ENCODE data around the gene CD55. TPM values are rescaled to one million over a fixed set of nuclear protein-coding genes. Genes with fewer than 3 reads are reported as not detected.

Gene CD55
- total and polyA plus RNA-seq, 8 donors = 8.1 to 168 (median 25.6) TPM

GRCh38 chr1:207362962-207363860 is 41.7 kb downstream of the CD55 start:
- Histone ChIP-seq H3K27ac (no peak overlapping the region), H3K36me3 (peaks cover 0 to 51% (median 26%) of the 10 kb centered on the region in 4 donors), H3K27me3 (no peaks in the 10 kb centered on the region), H3K4me3 (no peak overlapping the region), H3K9me3 (no peaks in the 10 kb centered on the region), H3K4me1 (no peaks in the 10 kb centered on the region)
- peak in 1 of 2 donors; percentile 12 for DNase-seq
- WGBS, 5 donors = 90 to 93% (median 90%) methylated on average over 6 of the region's 6 CpGs
- intact Hi-C loops (cut with DNase I; ENCODE audit: low total_unique reads) = no loop called here
- TF ChIP-seq EP300 (IDR thresholded peaks at IDR 0.05) = no peak
- TF ChIP-seq POLR2AphosphoS5 (IDR thresholded peaks at IDR 0.05) = no peak
- no peak for TF ChIP-seq POLR2A (IDR thresholded peaks at IDR 0.05)
- no peak for TF ChIP-seq CTCF (IDR thresholded peaks at IDR 0.05)

DNA sequence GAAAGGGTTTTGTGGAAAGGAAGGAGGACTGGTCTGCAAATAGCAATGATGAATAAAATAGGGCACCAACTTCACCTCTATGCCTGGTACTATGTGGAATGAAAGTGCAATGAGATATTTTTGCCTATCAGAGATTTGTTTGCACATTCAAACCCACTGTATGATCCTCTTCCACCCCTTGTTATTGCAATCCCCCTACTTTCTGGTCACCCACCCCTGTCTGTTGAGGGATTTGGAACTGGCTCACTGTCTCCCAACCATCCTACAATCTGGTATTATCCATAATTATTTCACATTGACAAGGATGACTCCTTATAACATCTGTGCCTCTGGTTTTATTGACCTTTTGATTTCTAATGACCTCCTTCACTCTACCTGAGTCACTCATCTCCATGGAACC is 42.4 kb downstream of the CD55 start:
- no peak for DNase-seq
- no peaks in the 10 kb centered on the region for H3K4me1 ChIP-seq
- TF ChIP-seq EP300 (IDR thresholded peaks at IDR 0.05) (no peak), POLR2AphosphoS5 (IDR thresholded peaks at IDR 0.05) (no peak), CTCF (IDR thresholded peaks at IDR 0.05) (no peak), POLR2A (IDR thresholded peaks at IDR 0.05) (no peak)
- H3K36me3 ChIP-seq = peaks cover 0 to 49% (median 26%) of the 10 kb centered on the region in 4 donors
- H3K9me3 ChIP-seq = no peaks in the 10 kb centered on the region
- intact Hi-C loops (cut with DNase I; ENCODE audit: low total_unique reads) = no loop called here
- H3K27ac ChIP-seq = no peak overlapping the region
- H3K27me3 ChIP-seq = no peaks in the 10 kb centered on the region
- H3K4me3 ChIP-seq = no peak overlapping the region

- Histone ChIP-seq H3K36me3 (peaks cover 0 to 41% (median 25%) of the 10 kb centered on the region in 4 donors), H3K27me3 (no peaks in the 10 kb centered on the region), H3K4me3 (no peak overlapping the region), H3K4me1 (no peaks in the 10 kb centered on the region), H3K27ac (no peak overlapping the region), H3K9me3 (no peaks in the 10 kb centered on the region)
- no peak for DNase-seq
- WGBS, 5 donors = 87 to 98% (median 91%) methylated on average over 1 of the region's 1 CpG
- TF ChIP-seq EP300 (IDR thresholded peaks at IDR 0.05) = no peak
- no peak for TF ChIP-seq CTCF (IDR thresholded peaks at IDR 0.05)
- TF ChIP-seq POLR2AphosphoS5 (IDR thresholded peaks at IDR 0.05) = no peak
- no peak for TF ChIP-seq POLR2A (IDR thresholded peaks at IDR 0.05)
- intact Hi-C loops (cut with DNase I; ENCODE audit: low total_unique reads) = no loop called here
Observed at GRCh38 chr1:207364614-207365013, 43.1 kb downstream of the CD55 start.

GRCh38 chr1:207365063-207365462 is 43.6 kb downstream of the CD55 start:
- Histone ChIP-seq H3K9me3 (no peaks in the 10 kb centered on the region), H3K4me1 (no peaks in the 10 kb centered on the region), H3K36me3 (peaks cover 0 to 39% (median 23%) of the 10 kb centered on the region in 4 donors), H3K27me3 (no peaks in the 10 kb centered on the region), H3K4me3 (no peak overlapping the region), H3K27ac (no peak overlapping the region)
- DNase-seq = no peak
- intact Hi-C loops (cut with DNase I; ENCODE audit: low total_unique reads) = no loop called here
- 94 to 98% (median 96%) methylated on average over 2 of the region's 2 CpGs for WGBS, 5 donors
- no peak for TF ChIP-seq EP300 (IDR thresholded peaks at IDR 0.05)
- TF ChIP-seq CTCF (IDR thresholded peaks at IDR 0.05) = no peak
- TF ChIP-seq POLR2AphosphoS5 (IDR thresholded peaks at IDR 0.05) = no peak
- no peak for TF ChIP-seq POLR2A (IDR thresholded peaks at IDR 0.05)
